Activated CD4-positive, alpha-beta T cell treated with anti-CD3 and anti-CD28 coated beads for 24 hours (primary cell): ENCODE measurements around the gene GOLGA8Q.
"Not testable (repeated sequence)": the region's sequence is repeated elsewhere in the genome, so short reads cannot be mapped to it uniquely, and the experiment has no call there.

Experiments used
- DNase-seq, 2 donors: peaks; one replicate each; pipeline ENCODE4 v3.0.0-alpha.2; 2020; ENCODE audit warnings: low read depth in 2 of 2

Gene GOLGA8Q, protein sequence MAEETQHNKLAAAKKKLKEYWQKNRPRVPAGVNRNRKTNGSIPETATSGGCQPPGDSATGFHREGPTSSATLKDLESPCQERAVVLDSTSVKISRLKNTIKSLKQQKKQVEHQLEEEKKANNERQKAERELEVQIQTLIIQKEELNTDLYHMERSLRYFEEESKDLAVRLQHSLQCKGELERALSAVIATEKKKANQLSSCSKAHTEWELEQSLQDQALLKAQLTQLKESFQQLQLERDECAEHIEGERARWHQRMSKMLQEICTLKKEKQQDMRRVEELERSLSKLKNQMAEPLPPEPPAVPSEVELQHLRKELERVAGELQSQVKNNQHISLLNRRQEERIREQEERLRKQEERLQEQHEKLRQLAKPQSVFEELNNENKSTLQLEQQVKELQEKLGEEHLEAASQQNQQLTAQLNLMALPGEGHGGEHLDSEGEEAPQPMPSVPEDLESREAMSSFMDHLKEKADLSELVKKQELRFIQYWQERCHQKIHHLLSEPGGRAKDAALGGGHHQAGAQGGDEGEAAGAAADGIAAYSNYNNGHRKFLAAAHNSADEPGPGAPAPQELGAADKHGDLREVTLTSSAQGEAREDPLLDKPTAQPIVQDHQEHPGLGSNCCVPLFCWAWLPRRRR

DNA sequence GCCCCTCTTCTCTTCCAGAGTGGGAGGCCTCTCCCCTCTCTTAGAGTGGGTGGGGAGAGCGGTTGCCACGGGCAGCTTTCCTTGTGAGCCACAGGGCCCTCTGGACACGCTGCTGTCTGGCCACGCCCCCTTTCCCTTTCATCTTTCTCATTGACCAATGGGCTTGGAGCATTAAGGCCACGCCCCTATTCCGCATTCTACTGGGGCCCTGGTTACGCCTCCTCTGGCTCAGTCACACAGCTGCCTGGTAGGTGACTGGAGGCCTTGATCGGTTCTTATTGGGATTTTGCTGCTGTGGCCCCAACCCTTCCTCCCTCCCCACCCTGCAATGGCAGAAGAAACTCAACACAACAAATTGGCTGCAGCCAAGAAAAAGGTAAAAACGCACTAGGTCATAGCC, at the start of gene GOLGA8Q:
TSS of gene GOLGA8Q (plus strand) at position 301 of the 400 bp plus-strand sequence. CDS start at position 329, 28 bp downstream.
- not testable (repeated sequence) for DNase-seq

DNA sequence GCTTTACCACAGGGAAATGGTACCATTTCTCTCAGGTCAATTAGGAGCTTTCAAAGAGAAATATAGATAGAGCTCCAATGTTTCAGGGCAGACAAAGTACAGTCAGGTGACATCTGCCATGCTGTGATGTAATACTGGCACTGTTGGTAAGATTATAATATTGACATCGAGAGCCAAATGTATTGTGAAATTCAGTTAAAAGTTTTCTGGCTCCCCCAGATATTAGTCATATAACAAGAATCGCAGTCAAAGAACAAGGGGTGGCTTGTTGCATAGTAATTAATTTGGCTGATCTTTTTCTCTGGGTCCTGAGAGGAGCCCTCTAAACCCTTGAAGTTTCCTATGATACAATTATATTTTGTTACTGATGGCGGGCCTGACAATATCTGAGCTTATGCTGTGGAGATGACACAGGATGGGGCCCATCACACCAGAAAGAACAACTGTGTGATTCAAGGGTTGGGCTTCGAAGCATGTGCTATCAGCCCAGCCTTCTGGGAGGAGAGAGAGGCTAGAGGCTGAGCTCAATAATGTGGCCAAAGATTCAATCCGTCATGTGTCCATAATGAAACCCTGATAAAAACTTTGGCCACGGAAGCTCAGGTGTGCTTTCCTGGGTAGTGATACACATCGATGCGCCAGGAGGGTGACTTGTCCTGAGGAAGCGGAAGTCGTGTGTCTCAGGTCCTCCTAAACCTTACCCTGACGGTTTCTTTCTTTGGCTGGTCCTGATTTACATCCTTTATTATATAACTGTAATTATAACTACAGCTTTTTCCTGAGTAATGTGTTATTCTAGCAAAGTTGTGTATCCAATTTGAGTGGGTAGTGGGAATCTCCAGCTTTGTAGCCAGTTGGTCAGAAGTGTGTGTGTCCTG, 48.7 kb upstream of the GOLGA8Q start:
- DNase-seq: not testable (repeated sequence)

DNA sequence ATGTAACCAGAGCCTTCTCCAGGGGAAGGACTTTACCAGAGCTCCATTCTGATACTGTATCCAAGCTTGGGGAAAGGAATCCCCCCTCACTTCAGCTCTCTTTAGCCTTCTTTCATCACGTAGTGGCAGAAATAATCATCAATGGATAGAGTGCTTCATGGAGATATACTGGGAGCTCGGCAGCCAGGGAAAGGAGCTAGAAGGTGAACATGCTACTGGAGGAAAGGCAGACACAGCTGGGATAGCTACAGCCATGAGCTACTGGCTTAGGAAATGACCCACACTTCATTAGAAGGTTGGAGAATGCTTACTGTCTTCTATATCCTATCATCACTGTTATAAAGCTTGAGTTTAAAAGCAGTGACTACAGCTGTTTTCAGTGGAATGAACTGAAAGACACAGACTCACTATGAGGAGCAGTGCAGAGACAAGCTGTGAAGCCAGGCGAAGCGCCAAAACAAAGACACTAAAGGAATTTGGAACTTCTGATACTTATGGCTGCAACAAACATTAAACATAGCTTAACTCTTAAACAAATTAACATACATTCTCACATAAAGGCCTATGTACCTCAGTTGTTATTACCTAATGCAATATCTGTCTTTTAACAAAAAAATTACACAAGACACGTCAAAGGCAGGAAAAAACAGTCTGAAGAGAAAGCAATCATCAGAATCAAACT, 47.5 kb upstream of the GOLGA8Q start:
- not testable (repeated sequence) for DNase-seq

DNA sequence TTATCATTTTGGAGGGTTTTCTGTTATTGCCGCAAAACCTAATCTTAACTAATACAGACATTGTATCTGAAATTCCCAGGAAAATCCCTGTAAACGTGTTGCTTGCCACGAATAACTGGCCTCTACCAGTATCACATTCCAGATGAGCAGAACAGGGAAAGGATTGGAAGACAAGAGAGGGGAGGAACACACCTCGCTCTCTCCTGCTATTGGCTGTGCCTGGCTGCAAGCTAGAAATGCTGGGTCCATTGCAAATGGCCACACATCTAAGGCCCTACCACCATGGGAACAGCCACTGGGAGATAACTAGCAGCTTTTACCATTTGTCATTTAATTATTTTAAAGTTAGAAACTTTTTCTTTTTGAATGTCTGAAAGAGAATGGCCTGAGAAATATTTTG, 37.3 kb upstream of the GOLGA8Q start:
- not testable (repeated sequence) for DNase-seq

DNA sequence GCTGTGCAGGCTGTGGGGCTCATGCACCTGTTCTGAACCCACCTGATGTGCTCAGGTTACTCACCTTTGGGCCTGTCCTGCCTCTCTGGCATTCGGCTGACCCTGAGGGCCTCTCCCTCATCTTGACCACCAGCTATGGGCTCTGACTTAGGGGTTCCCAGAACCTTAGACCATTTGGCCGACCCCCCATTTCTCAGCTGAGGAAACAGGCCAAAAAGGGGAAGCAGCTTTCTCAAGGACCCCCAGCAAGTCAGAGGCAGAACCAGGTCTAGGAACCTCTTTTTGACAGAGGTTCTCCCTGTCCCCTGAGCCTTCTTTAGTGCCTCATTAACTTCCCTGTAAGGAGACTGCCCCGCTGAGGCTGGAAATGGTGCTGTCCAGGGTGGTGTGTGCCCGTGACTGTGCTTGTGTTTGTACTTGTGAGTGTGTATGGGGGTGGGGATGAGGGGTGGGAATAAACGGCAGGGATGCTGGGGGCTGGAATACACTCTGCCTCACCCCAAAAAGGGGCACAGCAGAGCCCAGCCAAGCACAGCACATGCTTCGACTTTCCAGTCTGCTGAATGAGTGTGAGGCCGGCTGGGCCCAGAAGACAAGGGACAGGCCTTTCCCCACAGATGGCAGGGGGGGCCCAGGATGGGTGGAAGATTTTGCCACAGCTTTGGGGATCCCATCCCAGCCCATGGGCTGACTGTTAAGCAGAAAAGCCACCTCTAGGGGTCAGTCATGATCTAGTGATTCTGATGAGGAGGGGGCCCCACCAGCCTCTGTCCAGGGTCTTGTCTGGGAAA, 28.2 kb upstream of the GOLGA8Q start:
- DNase-seq: not testable (repeated sequence)

DNA sequence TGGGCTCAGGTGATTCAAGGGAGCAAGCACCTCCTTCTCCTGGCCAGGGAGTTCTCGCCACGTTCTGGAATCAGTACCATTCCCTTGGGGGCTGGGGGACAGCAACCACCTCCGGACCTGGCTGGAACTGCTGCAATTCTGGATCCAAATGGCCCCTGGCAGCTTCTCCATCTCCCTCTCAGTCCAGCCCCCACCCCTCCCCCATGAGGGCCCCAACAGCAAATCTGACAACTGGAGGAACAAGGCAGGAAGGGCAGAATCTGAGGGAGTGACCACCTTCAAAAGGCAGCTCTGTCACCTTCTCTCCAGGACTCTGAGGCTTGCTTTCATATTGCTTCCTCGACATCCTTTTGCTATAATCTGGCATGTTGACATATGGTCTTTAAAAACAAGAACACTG, 25.9 kb upstream of the GOLGA8Q start:
- not testable (repeated sequence) for DNase-seq

DNA sequence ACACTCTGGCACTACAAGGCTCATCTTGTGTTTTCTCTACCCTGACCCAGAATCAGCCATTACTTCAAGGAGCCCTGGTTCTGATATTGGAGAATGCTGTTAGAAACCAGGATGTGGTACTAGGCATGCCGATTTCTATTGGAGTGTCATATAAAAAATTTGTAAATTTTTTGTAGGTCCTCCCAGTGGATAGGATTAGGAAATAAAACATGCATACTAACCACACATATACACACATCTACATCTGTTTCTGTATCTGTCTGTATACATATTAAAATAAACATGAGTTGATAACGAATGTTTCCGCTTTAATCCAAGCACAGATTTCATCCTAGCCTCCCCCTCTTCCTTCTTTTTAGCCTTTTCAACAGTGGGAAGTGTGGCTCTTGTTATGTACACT, 22.8 kb upstream of the GOLGA8Q start:
- DNase-seq: not testable (repeated sequence)

DNA sequence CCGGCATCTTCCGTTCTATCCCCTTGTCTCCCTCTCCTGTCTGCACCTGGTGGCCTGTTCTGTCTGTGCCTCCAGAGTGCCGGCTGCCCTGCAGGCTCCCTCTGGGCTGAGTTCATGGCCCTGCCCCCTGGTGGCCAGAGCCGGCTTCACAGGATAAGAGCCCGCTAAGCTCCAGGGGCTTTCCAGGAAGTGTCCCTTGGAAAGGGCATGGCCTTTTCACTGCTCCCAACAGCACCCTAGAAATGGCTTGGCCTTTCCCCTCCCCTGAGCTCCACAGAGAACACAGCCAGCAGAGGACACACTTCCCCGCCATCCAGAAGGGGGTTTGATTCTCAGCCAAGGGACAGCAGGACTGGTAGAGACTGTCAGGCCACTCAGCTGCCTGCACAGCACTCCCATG, 15.1 kb downstream of the GOLGA8Q start:
- DNase-seq: not testable (repeated sequence)

DNA sequence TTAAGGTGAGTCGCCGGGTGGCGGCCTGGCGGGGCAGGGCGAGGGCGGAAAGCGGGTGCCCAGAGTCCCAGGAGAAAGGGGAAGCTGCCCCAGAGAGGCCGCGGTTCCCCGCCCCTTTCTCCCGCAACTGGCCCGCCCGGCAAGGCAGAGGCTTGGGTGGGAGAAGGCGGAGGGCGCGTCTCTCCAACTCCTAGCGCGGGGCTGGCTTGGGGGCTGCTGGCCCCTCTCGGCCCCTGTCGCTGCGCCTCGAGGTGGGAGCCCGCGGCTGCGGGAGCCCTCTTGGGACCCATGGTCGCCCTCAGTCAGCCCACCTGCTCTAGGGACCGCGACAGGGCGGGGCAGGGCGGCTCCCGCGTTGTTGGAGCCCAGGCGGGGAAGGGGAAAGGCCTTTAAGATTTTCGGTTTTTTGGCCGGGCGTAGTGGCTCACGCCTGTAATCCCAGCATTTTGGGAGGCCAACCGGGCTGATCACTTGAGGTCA, 21.2 kb downstream of the GOLGA8Q start:
- DNase-seq: not testable (repeated sequence)

DNA sequence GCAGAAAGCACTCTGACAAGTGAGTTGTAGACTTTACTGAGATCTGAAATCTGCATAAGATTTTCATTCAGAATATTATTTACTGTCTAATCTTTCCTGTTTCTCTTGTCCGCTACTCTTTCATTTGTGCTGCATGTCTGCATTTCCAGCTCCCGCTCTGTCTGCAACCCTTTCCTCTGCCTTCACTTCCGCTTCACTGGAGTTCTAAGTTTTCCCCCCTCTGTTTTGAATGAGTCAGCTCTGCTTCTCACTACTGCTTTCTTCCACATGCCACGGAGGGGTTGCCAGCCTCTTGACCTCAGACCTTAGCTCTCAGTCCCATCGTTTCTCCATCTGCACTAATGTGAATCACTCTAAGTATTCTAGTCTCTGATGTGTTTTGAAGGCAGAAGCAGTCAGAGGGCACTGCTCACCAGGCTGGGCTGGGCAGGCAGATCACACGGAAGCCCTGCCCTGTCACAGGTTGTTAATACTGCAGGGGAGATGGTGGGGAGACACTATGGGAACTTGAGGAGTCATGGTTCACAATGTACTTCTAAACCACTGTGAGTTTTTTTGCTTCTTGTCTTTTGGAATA, 27.6 kb downstream of the GOLGA8Q start:
- not testable (repeated sequence) for DNase-seq

DNA sequence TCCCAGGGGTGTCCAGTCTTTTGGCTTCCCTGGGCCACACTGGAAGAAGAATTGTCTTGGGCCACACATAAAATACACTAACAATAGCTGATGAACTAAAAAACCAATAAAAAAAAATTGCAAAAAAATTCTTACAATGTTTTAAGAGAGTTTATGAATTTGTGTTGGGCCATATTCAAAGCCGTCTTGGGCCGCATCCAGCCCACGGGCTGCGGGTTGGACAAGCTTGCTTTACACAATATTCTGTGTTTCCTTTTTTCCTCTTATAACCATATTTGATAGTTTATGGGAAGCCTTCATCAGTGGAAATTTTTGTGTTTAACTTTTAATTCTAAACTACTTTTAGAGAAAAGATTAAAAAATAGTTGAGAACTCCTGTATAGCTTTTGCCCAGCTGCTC, 28.9 kb downstream of the GOLGA8Q start:
- not testable (repeated sequence) for DNase-seq

DNA sequence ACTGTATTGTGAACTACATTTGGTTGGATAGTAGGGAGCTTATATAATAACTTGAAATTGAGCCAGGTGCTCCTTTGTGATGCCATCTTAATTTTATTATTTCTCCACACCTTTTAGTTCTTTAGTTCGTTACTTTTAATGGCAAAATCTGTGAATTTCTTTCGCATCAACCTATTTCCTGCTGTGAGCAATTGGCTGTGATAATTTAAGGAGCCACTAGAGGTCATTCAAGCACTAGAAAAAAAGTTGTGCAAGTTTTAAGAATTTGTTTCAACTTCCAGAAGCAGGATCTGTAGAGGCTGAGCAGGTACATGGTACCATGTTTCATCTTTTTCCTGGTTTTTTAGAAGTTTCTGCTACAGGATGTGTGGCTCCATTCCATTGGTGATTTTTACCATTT, 47.1 kb downstream of the GOLGA8Q start:
- not testable (repeated sequence) for DNase-seq

DNA sequence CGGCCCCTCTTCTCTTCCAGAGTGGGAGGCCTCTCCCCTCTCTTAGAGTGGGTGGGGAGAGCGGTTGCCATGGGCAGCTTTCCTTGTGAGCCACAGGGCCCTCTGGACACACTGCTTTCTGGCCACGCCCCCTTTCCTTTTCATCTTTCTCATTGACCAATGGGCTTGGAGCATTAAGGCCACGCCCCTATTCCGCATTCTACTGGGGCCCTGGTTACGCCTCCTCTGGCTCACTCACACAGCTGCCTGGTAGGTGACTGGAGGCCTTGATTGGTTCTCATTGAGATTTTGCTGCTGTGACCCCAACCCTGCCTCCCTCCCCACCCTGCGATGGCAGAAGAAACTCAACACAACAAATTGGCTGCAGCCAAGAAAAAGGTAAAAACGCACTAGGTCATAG, 51.9 kb downstream of the GOLGA8Q start, which contains the start of gene GOLGA8H:
TSS of gene GOLGA8H (plus strand) at position 233 of the 400 bp plus-strand sequence. CDS start at position 331, 98 bp downstream.
- DNase-seq: not testable (repeated sequence)
